GM18511 (cell line): ENCODE measurements around the gene KLF12.

Source experiments
- ATAC-seq: cut with Tn5 transposase; IDR thresholded peaks from one replicate; pipeline ENCODE4 v1.9.1; 2021; ENCODE audit warnings: mild to moderate bottlenecking, moderate library complexity; ENCODE audit not compliant: unreplicated experiment

Gene KLF12

GRCh38 chr13:74103970-74104555 is 30.1 kb downstream of the KLF12 start:
- no peak for ATAC-seq

- no peak for ATAC-seq
Measured at GRCh38 chr13:74103196-74103595, 31.0 kb downstream of the KLF12 start.

- ATAC-seq: no peak
Measured at GRCh38 chr13:74102691-74103090, 31.5 kb downstream of the KLF12 start.

- ATAC-seq: no peak
Measured at GRCh38 chr13:74101436-74101835, 32.8 kb downstream of the KLF12 start.

- ATAC-seq: peak; percentile 53
Measured at GRCh38 chr13:74098077-74098476, 36.1 kb downstream of the KLF12 start.

- no peak for ATAC-seq
Measured at GRCh38 chr13:74097116-74097515, 37.1 kb downstream of the KLF12 start.

- ATAC-seq: no peak
Measured at GRCh38 chr13:74093691-74094090, 40.5 kb downstream of the KLF12 start.

- no peak for ATAC-seq
Measured at GRCh38 chr13:74092711-74093110, 41.5 kb downstream of the KLF12 start.

GRCh38 chr13:74090869-74091605 is 43.2 kb downstream of the KLF12 start:
- ATAC-seq: no peak

- no peak for ATAC-seq
Measured at GRCh38 chr13:74090397-74090796, 43.8 kb downstream of the KLF12 start.

GRCh38 chr13:74087357-74087756 is 46.8 kb downstream of the KLF12 start:
- no peak for ATAC-seq
